ENCODE measurements around the gene NBAS. TPM values are rescaled to one million over a fixed set of nuclear protein-coding genes. Genes with fewer than 3 reads are reported as not detected.

NBAS gene
- total and polyA plus RNA-seq, 9 of the 15 experiments (the other 6 are each of a cell fraction or from before 2014, with no cell fraction given): 15.3 to 94.4 (median 69.9) TPM

DNA sequence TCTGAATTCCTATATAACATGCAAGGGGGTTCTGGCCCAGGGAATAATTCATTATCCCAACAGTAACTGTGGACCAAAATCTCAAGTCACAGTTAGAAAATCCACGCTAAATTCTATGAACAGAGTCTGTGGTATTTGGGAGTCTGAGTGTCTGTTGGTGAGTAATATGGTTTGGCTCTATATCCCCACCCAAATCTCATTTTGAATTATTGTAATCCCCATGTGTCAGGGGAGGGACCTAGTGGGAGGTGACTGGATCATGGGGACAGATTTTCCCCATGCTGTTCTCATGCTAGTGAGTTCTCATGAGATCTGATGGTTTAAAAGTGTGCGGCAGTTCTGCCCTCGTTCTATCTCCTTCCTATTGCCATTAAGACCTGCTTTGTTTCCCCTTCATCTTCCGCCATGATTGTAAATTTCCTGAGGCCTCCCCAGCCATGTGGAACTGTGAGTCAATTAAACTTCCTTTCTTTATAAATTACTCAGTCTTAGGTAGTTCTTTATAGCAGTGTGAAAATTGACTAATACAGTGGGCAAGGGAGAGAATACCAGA lies 68.3 kb downstream of the NBAS start:
- Histone ChIP-seq H2AFZ (ENCODE audit: low read depth, low read length) (no peak overlapping the region), H3K36me3 (ENCODE audit: control insufficient read depth, insufficient read depth, low read length) (peaks cover 79% of the 10 kb centered on the region), H3K27ac (ENCODE audit: extremely low read depth, low read depth, low read length) (no peak overlapping the region), H3K27me3 (ENCODE audit: control insufficient read depth in 2 of 2, insufficient read depth in 2 of 2, low read length in 2 of 2) (no peaks in the 10 kb centered on the region), H4K20me1 (replicated peaks; ENCODE audit: control insufficient read depth, insufficient read depth, low read length) (no peaks in the 10 kb centered on the region), H3K4me3 (no peak overlapping the region), H3K4me1 (replicated peaks in 1 of 2; ENCODE audit: control insufficient read depth in 2 of 2, insufficient read depth in 2 of 2, low read length in 2 of 2) (no peaks in the 10 kb centered on the region), H3K79me2 (ENCODE audit: control insufficient read depth, insufficient read depth, low read length) (no peaks in the 10 kb centered on the region; the same call in 2 of the 3 replicates), H3K4me2 (ENCODE audit: insufficient read depth, low read length) (no peak overlapping the region), H3K9me1 (ENCODE audit: control insufficient read depth, insufficient read depth, low read length) (no peaks in the 10 kb centered on the region), H3K9me3 (replicated peaks; ENCODE audit: control insufficient read depth, insufficient read depth, low read depth, low read length) (no peaks in the 10 kb centered on the region), H3K9ac (ENCODE audit: insufficient read depth in 1 of 2, low read depth in 2 of 2, low read length in 2 of 2) (no peak overlapping the region)
- FAIRE-seq (no peak), ATAC-seq (no peak), DNase-seq (ENCODE audit: extremely low read depth in 1 of 4, low spot score in 3 of 4) (no peak)
- CTCF ChIA-PET (ENCODE audit: low intra/inter-chr PET ratio): no interaction called here
- POLR2A ChIA-PET: no interaction called here
- TF ChIP-seq, protein P1, sequence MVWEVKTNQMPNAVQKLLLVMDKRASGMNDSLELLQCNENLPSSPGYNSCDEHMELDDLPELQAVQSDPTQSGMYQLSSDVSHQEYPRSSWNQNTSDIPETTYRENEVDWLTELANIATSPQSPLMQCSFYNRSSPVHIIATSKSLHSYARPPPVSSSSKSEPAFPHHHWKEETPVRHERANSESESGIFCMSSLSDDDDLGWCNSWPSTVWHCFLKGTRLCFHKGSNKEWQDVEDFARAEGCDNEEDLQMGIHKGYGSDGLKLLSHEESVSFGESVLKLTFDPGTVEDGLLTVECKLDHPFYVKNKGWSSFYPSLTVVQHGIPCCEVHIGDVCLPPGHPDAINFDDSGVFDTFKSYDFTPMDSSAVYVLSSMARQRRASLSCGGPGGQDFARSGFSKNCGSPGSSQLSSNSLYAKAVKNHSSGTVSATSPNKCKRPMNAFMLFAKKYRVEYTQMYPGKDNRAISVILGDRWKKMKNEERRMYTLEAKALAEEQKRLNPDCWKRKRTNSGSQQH (CRISPR knock-in tag; IDR thresholded peaks at IDR 0.05): no peak
- TF ChIP-seq BRD9 (IDR thresholded peaks at IDR 0.05; ENCODE audit: low read depth, partially characterized antibody) (no peak), FOS (IDR thresholded peaks at IDR 0.05; ENCODE audit: extremely low read depth, insufficient read length) (no peak), HES1 (IDR thresholded peaks at IDR 0.05; ENCODE audit: low read depth) (no peak), ZNF224 (CRISPR knock-in tag; IDR thresholded peaks at IDR 0.05) (no peak)
- TF ChIP-seq, protein P2, sequence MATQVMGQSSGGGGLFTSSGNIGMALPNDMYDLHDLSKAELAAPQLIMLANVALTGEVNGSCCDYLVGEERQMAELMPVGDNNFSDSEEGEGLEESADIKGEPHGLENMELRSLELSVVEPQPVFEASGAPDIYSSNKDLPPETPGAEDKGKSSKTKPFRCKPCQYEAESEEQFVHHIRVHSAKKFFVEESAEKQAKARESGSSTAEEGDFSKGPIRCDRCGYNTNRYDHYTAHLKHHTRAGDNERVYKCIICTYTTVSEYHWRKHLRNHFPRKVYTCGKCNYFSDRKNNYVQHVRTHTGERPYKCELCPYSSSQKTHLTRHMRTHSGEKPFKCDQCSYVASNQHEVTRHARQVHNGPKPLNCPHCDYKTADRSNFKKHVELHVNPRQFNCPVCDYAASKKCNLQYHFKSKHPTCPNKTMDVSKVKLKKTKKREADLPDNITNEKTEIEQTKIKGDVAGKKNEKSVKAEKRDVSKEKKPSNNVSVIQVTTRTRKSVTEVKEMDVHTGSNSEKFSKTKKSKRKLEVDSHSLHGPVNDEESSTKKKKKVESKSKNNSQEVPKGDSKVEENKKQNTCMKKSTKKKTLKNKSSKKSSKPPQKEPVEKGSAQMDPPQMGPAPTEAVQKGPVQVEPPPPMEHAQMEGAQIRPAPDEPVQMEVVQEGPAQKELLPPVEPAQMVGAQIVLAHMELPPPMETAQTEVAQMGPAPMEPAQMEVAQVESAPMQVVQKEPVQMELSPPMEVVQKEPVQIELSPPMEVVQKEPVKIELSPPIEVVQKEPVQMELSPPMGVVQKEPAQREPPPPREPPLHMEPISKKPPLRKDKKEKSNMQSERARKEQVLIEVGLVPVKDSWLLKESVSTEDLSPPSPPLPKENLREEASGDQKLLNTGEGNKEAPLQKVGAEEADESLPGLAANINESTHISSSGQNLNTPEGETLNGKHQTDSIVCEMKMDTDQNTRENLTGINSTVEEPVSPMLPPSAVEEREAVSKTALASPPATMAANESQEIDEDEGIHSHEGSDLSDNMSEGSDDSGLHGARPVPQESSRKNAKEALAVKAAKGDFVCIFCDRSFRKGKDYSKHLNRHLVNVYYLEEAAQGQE (IDR thresholded peaks at IDR 0.05; ENCODE audit: borderline replicate concordance): no peak
- TF ChIP-seq, protein P2 (CRISPR knock-in tag; IDR thresholded peaks at IDR 0.05; ENCODE audit: low read depth): no peak
- WGBS (ENCODE audit: insufficient coverage, low coverage, missing lambda C conversion rate): 95% methylated on average over 4 of the region's 4 CpGs
- in situ Hi-C loops (cut with MboI) (no loop called here), intact Hi-C loops (cut with micrococcal nuclease) (no loop called here)
- no TSS peak for BruUV-seq (replicated peaks)

Data from K562 (cell line).